MM.1S (cell line): Measurements from ENCODE around the gene HCN2.

Source experiments
- DNase-seq: peaks from one replicate; pipeline ENCODE4 v3.0.0-alpha.2; 2015
- H2AFZ ChIP-seq: fragments of 300-600 bp; sonication (generic); 2 replicates; pipeline ENCODE4 v1.6.0; 2016; ENCODE audit warnings: antibody characterized with exemption, low read length
- H3F3A ChIP-seq: fragments of 300-600 bp; sonication (generic); 2 replicates; pipeline ENCODE4 v1.6.1; 2016; ENCODE audit warnings: mild to moderate bottlenecking, antibody characterized with exemption, low read length, moderate library complexity, mixed read lengths; ENCODE audit not compliant: insufficient read depth
- H3K27ac ChIP-seq: fragments of 300-600 bp; sonication (generic); 2 replicates; pipeline ENCODE4 v1.5.1; 2016; ENCODE audit warnings: mild to moderate bottlenecking, low read length
- H3K27me3 ChIP-seq: fragments of 300-600 bp; sonication (generic); replicated peaks from 2 replicates; pipeline ENCODE4 v1.6.0; 2016; ENCODE audit warnings: low read length; ENCODE audit not compliant: insufficient read depth
- H3K36me3 ChIP-seq: fragments of 300-600 bp; sonication (generic); replicated peaks from 2 replicates; pipeline ENCODE4 v1.6.1; 2016; ENCODE audit warnings: mild to moderate bottlenecking, low read length, mixed read lengths; ENCODE audit not compliant: insufficient read depth
- H3K4me1 ChIP-seq: fragments of 300-600 bp; sonication (generic); 2 replicates; pipeline ENCODE4 v1.6.1; 2016; ENCODE audit warnings: low read length, mixed read lengths
- H3K4me2 ChIP-seq: fragments of 300-600 bp; sonication (generic); 2 replicates; pipeline ENCODE4 v1.6.0; 2016; ENCODE audit warnings: low read depth, low read length
- H3K4me3 ChIP-seq: fragments of 300-600 bp; sonication (generic); 2 replicates; pipeline ENCODE4 v1.5.1; 2016; ENCODE audit warnings: low read length, mixed read lengths
- H3K79me2 ChIP-seq: fragments of 300-600 bp; sonication (generic); 2 replicates; pipeline ENCODE4 v1.6.1; 2016; ENCODE audit warnings: mixed run types, low read length, mixed read lengths
- H3K9ac ChIP-seq: fragments of 300-600 bp; sonication (generic); 2 replicates; pipeline ENCODE4 v1.6.1; 2016; ENCODE audit warnings: low read length, mixed read lengths
- H3K9me2 ChIP-seq: fragments of 300-600 bp; sonication (generic); replicated peaks from 2 replicates; pipeline ENCODE4 v1.6.1; 2016; ENCODE audit warnings: mild to moderate bottlenecking, low read length, mixed read lengths; ENCODE audit not compliant: insufficient read depth
- H3K9me3 ChIP-seq: fragments of 300-600 bp; sonication (generic); replicated peaks from 2 replicates; pipeline ENCODE4 v1.6.1; 2016; ENCODE audit warnings: mild to moderate bottlenecking, low read length, mixed read lengths; ENCODE audit not compliant: insufficient read depth
- H4K20me1 ChIP-seq: fragments of 300-600 bp; sonication (generic); 2 replicates; pipeline ENCODE4 v1.6.1; 2016; ENCODE audit warnings: mild to moderate bottlenecking, low read length, moderate library complexity, mixed read lengths; ENCODE audit not compliant: insufficient read depth
- EZH2 ChIP-seq: fragments of 300-600 bp; sonication (generic); optimal IDR thresholded peaks from 2 replicates; pipeline ENCODE3; 2017; ENCODE audit warnings: low read depth, mild to moderate bottlenecking, antibody characterized with exemption, low read length, mixed read lengths
- EZH2phosphoT487 ChIP-seq: fragments of 300-600 bp; sonication (generic); IDR thresholded peaks from 2 replicates; pipeline ENCODE4 v1.6.1; 2018; ENCODE audit warnings: antibody characterized with exemption, low read length
- TF ChIP-seq, protein P1 (sequence below): fragments of 300-600 bp; sonication (generic); IDR thresholded peaks from 2 replicates; pipeline ENCODE4 v1.5.1; 2016; ENCODE audit warnings: antibody characterized with exemption, low read length, mixed read lengths

Gene HCN2

DNA sequence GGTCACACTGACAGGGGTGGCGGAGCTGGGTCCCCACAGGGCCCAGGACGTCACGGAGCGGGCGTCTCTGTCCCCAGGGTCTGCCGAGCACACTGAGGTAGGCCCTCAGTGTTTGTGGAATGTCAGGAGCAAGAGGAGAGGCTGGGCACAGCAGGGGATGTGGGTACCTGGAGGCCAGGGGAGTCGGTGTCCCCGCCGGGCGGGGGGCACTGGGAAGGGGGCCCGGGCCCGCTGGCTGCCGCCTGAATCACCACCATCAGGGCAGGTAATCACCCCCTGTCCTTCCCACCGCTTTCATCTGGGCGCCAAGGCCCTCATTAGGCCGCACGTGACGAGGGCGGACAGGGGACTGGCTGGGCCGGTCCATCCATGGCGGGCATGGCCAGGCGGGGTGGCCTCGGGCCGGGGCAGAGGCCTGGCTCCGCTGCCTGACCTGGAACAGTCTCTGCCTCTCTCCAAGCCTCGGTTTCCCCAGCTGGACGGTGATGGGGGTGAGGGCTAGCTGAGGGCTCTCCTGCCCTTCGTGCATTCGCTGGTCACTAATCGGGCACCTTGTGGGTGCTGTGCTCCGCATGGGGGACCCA lies 51.0 kb downstream of the HCN2 start:
- no peaks in the 10 kb centered on the region for H3K9me2 ChIP-seq
- H3K9ac ChIP-seq = no peak overlapping the region
- no peaks in the 10 kb centered on the region for H3K9me3 ChIP-seq
- DNase-seq = no peak
- peak overlapping the region; percentile 89; the same call in 1 of the 2 replicates for H3K4me2 ChIP-seq
- no peaks in the 10 kb centered on the region for H3K36me3 ChIP-seq
- H3K27me3 ChIP-seq = peaks cover 6% of the 10 kb centered on the region; the same call in 1 of the 2 replicates
- no peak overlapping the region for H3K4me3 ChIP-seq
- no peaks in the 10 kb centered on the region for H3F3A ChIP-seq
- TF ChIP-seq, protein P1, sequence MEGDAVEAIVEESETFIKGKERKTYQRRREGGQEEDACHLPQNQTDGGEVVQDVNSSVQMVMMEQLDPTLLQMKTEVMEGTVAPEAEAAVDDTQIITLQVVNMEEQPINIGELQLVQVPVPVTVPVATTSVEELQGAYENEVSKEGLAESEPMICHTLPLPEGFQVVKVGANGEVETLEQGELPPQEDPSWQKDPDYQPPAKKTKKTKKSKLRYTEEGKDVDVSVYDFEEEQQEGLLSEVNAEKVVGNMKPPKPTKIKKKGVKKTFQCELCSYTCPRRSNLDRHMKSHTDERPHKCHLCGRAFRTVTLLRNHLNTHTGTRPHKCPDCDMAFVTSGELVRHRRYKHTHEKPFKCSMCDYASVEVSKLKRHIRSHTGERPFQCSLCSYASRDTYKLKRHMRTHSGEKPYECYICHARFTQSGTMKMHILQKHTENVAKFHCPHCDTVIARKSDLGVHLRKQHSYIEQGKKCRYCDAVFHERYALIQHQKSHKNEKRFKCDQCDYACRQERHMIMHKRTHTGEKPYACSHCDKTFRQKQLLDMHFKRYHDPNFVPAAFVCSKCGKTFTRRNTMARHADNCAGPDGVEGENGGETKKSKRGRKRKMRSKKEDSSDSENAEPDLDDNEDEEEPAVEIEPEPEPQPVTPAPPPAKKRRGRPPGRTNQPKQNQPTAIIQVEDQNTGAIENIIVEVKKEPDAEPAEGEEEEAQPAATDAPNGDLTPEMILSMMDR = no peak
- TF ChIP-seq EZH2 (no peak), EZH2phosphoT487 (no peak)
- H3K27ac ChIP-seq = no peak overlapping the region
- no peaks in the 10 kb centered on the region for H3K79me2 ChIP-seq
- no peaks in the 10 kb centered on the region for H4K20me1 ChIP-seq
- no peak overlapping the region for H2AFZ ChIP-seq
- peaks cover 5% of the 10 kb centered on the region; the same call in 1 of the 2 replicates for H3K4me1 ChIP-seq

DNA sequence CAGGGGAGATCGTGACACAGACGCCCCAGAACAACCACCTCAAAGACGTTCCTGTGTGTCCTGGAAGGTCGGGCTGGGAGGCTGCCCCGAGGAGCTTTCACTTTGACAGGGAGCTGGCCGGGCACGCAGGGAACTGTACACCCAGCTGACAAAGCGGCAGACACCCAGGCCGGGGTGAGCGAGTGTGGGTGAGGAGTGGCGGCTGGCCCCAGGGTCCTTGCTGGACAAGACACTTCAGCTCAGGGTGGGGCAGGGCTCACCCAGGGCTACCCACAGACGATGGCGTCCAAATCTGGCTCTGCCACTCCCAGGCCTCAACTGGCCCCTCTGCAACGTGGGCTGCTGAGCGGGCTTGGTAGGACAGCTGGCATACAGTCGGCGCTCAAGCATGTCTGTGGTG lies 52.0 kb downstream of the HCN2 start:
- Histone ChIP-seq H3K4me2 (no peak overlapping the region), H3K27me3 (peaks cover 6% of the 10 kb centered on the region; the same call in 1 of the 2 replicates)

DNA sequence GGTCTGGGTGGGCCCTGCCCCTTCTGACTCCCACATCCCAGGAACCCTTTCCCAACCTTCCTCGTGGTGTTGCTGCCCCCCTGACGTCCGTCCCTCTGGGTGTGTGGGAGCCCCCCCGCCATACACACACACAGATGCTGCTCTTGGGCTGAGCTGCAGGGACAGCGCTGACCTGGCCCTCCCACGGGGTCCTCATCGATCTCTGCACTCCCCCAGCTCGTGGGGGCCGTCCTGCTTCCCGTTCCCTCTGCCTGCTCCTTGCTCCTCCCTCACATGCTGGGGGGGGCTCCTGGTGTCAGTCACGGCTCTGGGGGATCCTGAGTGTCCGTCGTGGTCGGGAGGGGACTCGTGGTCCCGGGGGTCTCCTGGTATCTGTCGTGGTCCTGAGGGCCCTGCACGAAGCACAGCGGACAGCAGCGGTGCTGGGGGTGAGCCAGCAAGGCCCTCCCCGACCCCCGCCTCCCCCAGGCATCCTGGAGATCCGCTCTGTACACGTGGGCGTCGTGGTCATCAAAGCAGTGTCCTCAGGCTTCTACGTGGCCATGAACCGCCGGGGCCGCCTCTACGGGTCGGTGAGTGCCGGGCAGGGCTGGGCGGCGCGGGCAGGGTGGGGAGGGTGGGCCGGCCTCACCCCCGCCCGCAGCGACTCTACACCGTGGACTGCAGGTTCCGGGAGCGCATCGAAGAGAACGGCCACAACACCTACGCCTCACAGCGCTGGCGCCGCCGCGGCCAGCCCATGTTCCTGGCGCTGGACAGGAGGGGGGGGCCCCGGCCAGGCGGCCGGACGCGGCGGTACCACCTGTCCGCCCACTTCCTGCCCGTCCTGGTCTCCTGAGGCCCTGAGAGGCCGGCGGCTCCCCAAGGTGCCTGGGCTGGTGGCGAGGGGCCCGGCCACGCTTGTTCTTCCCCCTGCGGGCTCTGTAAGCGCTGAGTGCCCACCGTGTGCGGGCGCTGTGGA lies 53.4 kb downstream of the HCN2 start:
- TF ChIP-seq, protein P1 = no peak
- TF ChIP-seq EZH2 (no peak), EZH2phosphoT487 (no peak)
- Histone ChIP-seq H3K79me2 (peaks cover 5% of the 10 kb centered on the region; the same call in 1 of the 2 replicates), H3K9me3 (no peaks in the 10 kb centered on the region), H2AFZ (no peak overlapping the region), H4K20me1 (no peaks in the 10 kb centered on the region), H3K36me3 (peaks cover 6% of the 10 kb centered on the region), H3F3A (no peaks in the 10 kb centered on the region), H3K4me1 (peaks cover 5% of the 10 kb centered on the region; the same call in 1 of the 2 replicates), H3K4me3 (no peak overlapping the region), H3K4me2 (no peak overlapping the region), H3K27ac (no peak overlapping the region), H3K9me2 (no peaks in the 10 kb centered on the region), H3K9ac (no peak overlapping the region), H3K27me3 (no peaks in the 10 kb centered on the region)
- no peak for DNase-seq

More for the DNA sequence above, 52.0 kb downstream of the HCN2 start:
- no peak overlapping the region for H2AFZ ChIP-seq
- H3K9me2 ChIP-seq = no peaks in the 10 kb centered on the region
- H3F3A ChIP-seq = no peaks in the 10 kb centered on the region
- no peaks in the 10 kb centered on the region for H3K9me3 ChIP-seq
- no peak overlapping the region for H3K9ac ChIP-seq
- TF ChIP-seq, protein P1 = no peak
- TF ChIP-seq EZH2phosphoT487 = no peak
- no peak for TF ChIP-seq EZH2
- H3K4me1 ChIP-seq = peaks cover 5% of the 10 kb centered on the region; the same call in 1 of the 2 replicates
- H3K79me2 ChIP-seq = 0 out of 2 replicates have a peak, but pooled peaks cover 1% of the 10 kb centered on the region
- no peak overlapping the region for H3K27ac ChIP-seq
- no peaks in the 10 kb centered on the region for H3K36me3 ChIP-seq
- DNase-seq = no peak
- no peaks in the 10 kb centered on the region for H4K20me1 ChIP-seq
- H3K4me3 ChIP-seq = no peak overlapping the region
